HG02623 (cell line): Measurements from ENCODE around the gene SSPN.

ENCODE experiments used
- ATAC-seq: cut with Tn5 transposase; IDR thresholded peaks from one replicate; pipeline ENCODE4 v1.9.1; 2021; ENCODE audit warnings: moderate library complexity; ENCODE audit not compliant: unreplicated experiment

Gene SSPN, protein sequence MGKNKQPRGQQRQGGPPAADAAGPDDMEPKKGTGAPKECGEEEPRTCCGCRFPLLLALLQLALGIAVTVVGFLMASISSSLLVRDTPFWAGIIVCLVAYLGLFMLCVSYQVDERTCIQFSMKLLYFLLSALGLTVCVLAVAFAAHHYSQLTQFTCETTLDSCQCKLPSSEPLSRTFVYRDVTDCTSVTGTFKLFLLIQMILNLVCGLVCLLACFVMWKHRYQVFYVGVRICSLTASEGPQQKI

DNA sequence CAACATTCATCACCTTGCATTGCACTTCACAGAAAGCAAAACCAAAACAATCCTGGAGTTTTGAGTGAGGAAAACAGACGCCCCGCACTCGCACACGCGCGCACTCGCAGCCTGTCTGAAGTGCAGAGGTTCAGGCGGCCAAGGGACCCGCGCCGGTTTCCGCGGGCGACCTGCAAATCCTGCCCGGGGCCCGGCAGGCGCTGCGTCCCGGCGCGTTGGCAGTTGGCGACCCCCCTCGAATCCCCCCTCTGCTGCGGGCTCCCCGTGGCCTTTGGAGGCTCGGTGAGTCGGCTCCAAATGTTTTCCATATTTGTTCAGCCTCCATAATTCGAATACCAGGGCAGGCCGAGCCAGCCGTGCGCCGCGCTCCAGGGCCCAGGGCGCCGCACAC is at the start of gene SSPN:
Gene SSPN (plus strand): TSS at position 324 of the 391 bp plus-strand sequence. CDS start 100 bp downstream, outside the sequence.
- ATAC-seq: peak; percentile 35

DNA sequence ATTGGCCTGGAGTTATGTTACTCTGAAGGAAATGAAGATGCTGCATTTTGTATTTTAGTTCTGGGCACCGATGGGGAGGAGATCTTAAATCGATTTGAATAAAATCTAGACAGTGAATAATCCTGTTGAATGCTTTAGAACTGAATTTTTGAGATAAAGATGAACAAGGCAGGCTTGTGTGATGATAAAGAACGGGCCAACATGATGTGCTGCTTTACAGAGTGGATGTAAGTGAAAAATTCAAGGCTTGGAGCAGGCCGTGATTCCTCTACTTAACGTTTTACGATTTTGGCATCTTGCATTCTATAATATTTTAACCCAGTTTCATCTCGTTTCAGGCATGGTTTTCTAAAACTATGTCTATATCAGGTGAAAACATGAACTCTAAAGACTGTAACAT is 47.1 kb upstream of the SSPN start:
- ATAC-seq: no peak

DNA sequence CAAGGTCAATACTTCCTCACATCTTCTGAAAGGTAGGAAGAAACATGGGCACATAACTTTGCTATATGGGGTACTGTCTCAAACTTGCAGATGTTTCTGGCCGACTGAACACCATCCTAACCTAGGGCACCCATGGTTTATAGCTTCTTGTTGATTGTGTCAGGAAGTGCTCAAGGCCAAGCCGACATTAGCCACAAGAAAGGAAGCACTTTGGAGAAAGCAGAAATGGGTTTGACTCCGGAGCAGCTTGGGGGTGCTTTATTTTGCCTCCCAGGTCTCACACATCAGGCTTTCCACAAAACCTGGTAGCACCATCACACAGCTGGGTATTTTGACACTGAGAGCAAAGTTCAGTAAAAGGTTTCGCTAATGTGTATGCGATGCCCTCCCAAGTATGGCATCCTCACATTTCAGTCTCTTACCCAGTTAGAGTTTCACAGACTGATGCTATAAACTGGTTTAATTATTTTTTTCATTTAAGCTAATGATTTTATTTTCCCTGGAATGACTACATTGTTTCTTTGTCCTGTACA is 45.3 kb upstream of the SSPN start:
- no peak for ATAC-seq

DNA sequence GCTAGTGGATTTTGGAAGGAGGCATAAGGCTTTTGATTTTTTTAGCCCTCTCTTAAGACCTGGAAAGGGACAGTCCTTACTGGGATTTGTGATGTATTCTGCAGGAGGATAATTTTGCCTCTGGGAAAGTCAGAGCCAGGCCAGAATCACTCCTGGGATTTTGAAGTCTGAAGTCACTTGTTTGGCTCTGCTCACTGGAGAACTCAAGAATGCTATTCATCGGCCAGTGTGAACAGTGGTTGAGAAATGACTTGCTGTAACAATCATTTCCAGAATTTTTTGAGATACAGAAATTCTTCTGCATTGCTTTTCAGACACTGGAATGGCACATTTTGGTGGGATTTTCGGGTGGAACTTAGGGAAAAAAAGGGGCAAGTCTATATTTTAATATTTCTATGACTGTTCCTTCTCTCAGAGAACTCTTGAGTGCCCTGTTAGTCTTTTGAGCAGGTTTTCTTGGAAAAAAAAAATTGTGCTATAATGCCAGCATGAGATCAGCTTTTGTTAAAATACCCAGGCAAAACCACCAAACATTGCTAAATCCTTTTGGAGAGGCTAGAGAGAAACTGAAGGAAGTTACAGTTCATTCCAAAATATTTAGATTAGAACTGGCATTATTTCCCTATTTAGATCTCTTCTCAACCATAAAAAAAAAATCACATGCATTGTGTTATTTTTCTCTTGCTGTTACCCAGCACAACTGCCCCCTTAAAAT is 44.5 kb upstream of the SSPN start:
- ATAC-seq: no peak

DNA sequence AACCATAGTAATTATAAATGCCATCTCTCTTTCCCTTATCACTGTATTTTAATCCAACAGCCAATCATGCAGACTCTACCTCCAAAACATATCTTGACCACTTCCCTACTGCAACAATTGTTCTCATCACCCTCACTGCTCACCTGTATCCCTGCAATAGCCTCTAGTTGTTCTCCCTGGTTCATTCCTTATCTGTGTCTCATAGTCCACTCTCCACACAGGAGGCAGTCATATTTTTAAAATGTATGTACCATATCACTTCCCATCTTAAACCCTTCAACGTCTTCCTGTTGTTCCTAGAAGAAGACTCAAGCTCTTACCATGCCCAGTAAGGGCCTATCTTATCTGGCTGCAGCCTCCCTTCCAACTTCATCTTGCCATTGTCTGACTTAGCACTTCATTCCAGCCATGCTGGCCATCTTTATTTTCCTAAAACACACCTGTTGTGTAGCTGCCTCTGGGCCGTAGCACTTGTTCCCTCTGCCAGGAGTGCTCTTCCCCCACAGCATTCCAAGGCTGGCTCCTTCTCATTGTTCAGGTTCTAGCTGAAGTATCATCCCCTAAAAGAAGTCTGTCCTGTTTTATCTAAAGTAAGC is 42.8 kb upstream of the SSPN start:
- no peak for ATAC-seq

DNA sequence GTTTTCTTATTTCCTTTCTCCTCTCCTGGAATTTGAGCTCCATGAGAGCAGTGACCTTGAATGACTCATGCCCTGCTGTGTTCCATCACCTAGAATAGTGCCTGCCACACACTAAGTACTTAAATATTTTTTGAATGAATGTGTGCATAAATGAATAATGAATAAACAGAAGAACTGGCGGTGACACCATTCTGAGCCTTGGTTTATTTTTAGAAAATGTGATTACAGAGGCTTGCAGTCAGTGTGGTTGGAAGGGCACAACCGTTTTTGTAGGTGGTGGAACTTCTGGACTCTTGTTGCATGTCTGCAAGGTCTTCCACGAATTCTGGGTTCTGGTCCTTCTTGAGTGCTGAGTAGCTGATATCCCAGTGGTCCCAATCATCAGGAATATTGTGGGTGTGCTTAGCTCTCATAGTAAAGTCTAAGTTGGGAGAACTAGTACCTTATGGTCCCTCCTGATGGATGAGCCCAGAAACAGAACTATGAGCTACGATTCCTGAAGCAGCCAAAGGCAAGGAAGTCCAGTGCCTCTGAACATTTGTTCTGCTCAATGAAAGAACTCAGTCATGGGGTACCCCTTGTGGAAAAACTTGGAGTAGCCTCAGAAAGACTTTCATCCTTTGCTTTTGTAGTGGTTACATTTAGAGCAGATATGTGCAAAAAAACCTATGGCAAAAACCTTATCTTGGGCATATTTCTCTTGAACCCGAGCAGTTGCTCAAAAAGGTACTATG is 41.8 kb upstream of the SSPN start:
- no peak for ATAC-seq

DNA sequence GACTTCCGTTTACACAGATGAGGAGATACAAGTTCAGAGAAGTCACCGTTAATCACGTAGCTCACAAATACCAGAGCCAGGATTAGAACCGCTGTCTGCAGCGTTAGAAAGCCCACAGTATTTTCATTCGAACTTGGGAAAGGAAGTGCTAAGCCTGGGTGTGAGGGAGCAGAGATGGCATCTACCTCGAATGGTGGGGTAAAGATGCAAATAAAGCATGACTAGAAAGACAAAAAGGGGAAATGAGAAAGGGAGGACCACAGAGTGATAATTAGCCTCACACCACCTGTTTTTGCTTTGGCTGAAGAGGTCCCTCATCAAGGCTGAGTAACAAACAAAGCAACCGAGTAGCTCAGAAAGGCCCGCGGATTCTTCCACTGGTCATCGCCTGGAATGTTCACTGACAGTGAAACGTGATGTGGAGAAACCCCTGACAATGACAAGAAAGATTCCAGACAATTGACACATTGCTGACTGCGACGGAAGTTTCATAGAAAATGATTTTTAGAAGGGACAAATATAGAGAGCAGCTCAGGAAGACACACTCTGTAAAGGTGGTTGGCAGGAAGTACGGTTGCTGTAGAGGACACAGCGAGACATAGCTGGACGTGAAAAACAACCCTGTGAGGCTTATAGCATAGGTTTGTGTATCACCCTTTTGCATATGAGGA is 39.0 kb upstream of the SSPN start:
- ATAC-seq: peak; percentile 83

DNA sequence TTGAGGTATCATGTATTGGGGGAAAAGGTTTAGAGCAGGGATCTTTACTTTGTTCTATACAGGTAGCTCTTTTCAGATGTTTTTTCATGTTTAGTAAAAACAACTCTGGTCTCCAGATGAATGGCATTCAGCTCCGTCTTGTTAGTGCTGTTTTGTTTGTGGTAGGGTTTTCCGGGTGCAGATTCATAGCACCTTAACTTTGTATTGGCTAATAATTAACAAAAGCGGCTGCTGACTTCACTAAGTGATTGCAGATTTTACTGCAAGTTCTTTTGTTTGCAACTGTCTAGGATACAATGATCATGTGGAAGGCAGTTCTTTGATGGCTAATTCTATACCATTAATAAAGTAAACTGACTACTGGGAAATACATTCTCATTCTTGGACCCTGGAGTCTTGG is 38.4 kb upstream of the SSPN start:
- ATAC-seq: peak; percentile 7

DNA sequence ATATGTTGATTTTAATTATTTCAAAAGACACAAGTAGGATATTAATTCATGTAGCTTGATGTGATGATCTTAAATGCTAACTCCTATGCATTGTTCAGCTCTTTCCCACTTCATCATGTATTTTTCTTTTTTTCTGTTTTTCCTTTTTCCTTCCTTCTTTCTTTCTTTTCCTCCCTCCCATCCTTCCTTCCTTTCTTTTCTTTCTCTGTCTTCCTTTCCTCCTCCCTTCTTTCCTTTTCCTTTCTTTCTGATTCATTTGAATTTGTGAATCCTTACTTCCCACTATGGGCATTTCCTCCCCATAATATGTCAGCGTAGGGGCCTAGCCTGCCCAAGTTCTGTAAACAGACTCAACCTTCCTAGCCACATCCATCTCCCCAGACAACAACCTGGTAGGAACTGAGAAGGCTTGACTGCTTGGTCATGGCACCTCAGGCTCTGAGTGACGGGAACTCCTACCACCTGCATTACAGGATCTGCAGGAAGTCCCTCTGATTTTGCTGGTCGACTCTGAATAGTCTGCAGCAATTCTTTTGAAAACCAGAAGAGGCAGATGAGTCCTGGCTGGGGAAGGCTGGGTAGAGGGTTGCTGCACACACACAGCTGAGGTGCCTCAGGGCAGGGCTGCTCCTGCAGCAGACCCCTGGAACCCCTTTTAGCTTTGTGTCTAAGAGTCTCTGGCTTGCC is 37.2 kb upstream of the SSPN start:
- no peak for ATAC-seq

DNA sequence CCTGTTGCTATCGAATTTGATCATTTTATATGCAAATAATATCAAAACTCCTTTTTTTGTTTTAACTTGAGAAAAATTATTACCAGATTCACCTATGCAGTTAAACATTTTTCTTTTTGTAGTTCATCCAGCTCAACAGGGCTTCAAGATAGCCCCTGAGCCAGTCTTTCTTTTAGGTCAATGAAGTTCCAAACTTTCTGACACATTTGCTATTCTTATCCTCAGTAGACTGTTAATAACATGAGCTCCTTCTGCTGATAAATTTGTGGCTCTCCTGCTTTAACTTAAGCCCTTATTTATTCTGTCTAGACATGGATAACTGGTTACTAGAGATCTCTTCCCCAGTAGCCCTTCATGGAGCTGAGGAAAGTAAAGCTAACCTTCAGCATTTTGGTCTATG is 33.2 kb upstream of the SSPN start:
- no peak for ATAC-seq

DNA sequence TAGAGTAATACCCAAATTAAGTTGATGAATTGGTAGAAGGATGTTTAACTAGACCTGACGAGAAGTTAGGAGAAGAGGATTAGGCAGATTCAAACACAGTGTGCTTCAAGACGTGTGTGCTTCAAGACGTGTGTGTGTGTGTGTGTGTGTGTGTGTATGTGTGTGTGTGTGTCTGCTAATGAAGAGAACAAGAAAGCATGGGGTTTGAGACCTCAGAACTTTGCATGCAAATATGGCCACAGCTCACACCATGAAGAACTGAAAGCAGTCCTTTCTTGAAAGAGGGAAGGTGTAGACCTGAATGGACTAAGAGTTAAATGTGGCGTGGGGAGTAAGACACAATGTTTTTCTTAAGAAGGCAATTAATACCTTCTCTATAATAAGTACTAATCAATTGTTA is 32.5 kb upstream of the SSPN start:
- peak; percentile 83 for ATAC-seq

DNA sequence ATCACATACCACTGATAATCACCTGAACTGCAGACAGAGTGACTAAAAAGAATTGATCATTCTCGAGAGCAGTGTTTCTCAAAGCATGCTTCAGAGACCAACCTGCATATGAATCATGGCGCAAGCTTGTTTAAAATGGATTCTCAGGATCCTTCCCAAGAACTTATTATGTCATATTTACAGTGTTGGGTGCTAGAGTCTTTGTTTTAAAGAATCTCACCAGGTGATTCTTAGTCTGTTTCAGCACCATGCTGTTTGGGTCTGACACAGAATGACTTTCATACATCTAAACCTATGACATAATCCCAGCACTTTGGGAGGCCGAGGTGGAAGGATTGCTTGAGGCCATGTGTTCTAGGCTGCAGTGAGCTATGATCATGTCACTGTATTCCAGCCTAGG is 31.3 kb upstream of the SSPN start:
- no peak for ATAC-seq

DNA sequence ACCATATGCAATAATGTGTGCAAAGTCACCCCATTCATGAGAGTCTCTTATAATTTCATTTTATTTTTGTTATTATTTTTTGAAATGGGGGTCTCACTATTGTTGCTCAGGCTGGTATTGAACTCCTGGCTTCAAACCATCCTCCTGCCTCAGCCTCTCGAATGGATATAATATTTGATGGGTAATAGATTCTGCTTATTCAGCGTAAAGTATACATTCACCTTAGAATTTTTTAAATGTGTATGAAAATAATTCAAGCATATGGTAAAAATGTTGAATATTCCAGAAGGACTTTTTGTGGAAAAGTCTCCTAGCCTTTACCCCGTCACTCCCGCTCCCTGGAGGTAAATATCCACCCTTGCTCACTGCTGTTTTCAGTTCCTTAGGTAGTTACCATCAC is 23.4 kb upstream of the SSPN start:
- no peak for ATAC-seq

DNA sequence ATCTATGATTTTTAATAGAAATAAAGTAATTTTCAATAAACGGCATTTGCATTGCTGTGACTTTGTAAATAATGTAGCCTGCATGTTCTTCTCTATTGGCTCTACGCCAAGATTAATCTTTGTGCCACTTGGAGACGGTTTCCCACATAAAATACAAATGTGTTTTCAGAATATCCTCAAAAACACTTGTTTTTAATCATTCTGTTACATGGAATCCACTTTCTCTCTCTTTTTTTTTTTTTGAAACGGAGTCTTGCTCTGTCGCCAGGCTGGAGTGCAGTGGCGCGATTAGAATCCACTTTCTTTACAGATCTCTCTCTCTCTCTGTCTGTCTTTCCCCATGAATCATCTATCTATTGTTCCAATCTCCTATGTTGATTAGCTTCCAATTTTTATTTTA is 22.8 kb upstream of the SSPN start:
- no peak for ATAC-seq

DNA sequence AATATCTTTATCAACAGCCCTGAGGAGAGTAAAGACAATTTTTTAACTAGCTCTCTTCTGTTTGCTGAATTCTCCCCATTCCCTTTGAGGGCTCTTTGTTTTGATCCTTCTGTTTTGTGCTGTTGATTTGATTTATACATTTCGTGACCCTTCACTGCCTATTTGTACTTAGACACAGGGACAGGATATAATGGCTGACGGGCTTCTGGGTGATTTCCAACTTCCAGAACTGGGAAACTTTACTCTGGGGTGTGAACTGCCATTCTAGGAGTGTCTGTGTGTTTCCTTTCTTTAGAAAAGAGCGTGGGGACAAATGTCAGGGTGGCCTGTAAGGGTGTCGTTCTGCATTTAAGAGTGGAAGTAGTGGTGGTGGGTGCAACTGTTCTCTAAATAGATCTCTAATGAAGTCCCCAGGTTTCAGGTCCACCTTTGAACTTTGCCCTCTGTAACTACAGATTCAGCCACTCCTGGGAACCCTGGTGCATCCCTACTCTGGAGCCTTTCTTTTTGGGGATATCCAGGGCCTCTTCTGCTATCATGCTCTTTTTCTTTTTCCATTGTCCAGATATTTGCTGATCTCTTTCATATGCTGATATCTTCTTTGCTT is 22.3 kb upstream of the SSPN start:
- no peak for ATAC-seq

DNA sequence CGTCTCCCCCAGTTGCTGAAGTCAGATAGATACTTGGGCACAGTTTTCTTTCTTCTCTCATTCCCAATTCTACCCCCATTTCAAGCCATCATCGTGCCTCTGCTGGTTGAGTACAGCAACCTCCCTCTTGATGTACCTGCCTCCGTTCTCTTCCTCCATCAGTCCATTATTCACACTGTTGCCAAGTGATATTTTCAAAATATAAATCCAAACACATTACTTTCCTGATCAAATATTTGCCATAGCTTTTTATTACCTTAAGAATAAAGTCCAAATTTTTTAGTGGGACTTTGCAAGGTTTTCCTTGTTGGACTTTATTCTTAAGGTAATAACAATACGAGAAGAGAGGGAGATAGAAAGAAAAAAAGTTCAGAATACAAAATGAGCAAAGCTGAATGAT is 18.6 kb upstream of the SSPN start:
- no peak for ATAC-seq

DNA sequence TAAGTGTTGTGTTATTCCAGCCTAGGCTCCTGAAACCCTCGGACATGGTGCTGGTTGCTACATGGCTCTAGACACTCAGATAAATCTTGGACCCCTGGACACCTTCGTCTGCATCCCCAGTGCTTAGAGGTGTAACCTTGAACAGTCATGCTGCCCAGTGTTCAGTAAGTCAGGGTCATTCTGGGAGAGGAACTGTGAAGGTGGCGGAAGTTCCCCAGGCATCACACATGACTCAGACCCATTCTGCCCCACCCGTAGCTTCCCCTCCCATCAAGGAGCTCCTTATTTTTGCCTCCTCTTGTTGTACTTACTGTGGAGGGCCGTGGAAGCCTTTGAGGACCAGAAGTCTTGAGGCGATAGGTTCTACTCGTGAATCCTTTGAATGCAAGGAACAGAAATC is 18.1 kb upstream of the SSPN start:
- peak; percentile 63 for ATAC-seq

DNA sequence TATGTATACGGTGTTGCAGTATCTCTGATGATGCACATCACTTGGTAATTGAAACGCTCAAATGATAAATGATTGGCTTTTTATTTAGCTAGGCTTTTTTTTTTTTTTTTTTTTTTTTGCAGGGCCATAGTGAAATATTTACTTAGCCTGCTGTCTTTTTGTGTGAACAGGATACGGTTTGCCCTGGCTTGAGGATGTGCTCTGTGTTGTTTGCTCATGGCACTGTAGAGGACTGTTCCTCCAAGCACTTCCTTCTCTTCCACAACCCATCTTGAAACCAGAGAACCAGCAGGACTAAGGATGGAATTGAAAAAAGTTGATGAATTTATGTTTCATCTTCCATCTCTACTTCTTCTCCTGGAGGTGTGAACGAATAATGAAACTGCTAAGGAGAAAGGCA is 15.5 kb upstream of the SSPN start:
- ATAC-seq: no peak

DNA sequence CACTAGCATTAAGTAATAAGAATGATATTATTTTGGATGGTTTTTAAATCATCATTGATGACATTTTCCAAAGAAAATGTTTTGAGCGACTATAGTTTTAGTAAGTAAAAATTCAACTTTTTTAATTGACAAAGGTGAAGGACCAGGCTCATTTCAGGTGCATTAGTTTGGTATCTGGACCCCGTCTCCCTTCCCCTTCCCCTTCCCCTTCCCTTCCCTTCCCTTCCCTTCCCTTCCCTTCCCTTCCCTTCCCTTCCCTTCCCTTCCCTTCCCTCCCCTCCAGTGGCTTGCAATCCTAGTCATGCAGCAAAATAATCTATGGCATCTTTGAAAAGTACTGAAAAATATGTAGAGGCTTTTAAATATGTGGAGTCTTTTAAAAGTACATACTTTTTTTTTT is 13.0 kb upstream of the SSPN start:
- no peak for ATAC-seq
